ENCODE data around the gene LRRC63. TPM values are rescaled to one million over a fixed set of nuclear protein-coding genes. Genes with fewer than 3 reads are reported as not detected.

LRRC63 gene
- total and polyA plus RNA-seq, 7 donors: 0.03 to 0.04 TPM; not detected in 5

DNA sequence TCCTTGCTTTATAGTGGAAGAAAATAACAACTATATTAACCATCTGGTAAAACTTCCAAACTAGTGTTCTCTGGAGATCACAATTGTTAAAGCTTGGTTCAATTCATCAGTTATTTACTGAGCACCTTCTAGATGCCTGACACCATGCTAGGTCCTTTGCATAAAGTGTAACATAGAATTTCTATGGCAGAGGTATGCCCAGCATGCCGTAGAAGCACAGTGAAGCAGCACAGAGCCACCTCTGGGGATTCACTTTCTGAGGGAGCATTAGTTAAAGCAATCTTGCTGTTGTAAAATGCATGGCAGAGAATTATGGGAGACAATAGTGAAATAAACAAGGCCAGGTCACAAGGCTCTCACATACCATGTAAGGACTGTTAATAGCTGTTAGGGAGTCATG is 75.2 kb downstream of the LRRC63 start:
- WGBS, 3 donors: 47 to 59% (median 52%) methylated on average over 1 of the region's 1 CpG

DNA sequence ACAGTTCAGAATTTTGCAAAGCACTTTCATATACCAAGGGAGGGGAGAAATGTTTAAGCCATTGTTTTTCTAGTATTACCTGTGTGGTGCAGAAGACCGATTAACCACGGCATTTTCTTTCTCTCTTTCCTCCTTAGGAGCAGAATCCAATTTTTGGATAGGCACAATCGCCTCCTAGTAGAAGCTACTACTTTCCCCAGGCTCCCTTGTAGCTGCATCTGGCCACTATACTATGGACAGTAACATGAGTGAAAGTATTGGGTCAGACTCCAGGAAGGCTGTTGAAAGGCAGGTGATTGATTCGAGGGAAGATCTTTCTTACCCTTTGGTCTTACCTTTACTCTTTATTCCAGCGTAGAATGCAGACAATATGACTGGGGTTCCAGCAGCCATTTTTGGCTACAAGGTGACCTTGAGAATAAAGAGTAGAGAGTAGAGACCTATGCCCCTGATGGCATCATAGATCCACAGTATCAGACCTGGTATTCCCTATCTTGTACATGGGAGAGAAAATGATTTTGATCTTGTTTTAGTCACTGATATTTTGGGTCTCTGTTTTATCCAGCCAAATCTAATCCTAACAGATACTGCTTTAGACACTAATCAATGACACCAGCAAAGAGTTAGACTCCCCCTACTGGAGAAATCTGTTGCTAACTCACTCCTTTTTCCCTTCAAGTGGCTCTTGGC is 77.0 kb downstream of the LRRC63 start:
- H3K9me3 ChIP-seq: no peaks in the 10 kb centered on the region
- intact Hi-C loops (cut with DNase I): no loop called here
- H3K27ac ChIP-seq: no peak overlapping the region
- 89 to 90% (median 90%) methylated on average over 5 of the region's 5 CpGs for WGBS, 3 donors
- H3K4me3 ChIP-seq: no peak overlapping the region
- H3K27me3 ChIP-seq (ENCODE audit: insufficient read depth in 3 of 3, low read length in 2 of 3): no peaks in the 10 kb centered on the region
- TF ChIP-seq, protein P1, sequence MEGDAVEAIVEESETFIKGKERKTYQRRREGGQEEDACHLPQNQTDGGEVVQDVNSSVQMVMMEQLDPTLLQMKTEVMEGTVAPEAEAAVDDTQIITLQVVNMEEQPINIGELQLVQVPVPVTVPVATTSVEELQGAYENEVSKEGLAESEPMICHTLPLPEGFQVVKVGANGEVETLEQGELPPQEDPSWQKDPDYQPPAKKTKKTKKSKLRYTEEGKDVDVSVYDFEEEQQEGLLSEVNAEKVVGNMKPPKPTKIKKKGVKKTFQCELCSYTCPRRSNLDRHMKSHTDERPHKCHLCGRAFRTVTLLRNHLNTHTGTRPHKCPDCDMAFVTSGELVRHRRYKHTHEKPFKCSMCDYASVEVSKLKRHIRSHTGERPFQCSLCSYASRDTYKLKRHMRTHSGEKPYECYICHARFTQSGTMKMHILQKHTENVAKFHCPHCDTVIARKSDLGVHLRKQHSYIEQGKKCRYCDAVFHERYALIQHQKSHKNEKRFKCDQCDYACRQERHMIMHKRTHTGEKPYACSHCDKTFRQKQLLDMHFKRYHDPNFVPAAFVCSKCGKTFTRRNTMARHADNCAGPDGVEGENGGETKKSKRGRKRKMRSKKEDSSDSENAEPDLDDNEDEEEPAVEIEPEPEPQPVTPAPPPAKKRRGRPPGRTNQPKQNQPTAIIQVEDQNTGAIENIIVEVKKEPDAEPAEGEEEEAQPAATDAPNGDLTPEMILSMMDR (IDR thresholded peaks at IDR 0.05): peak; percentile 21
- no peaks in the 10 kb centered on the region for H3K4me1 ChIP-seq
- H3K36me3 ChIP-seq (ENCODE audit: insufficient read depth in 1 of 2, low read depth in 1 of 2): no peaks in the 10 kb centered on the region
- DNase-seq (no peak), ATAC-seq (no peak)

More for the DNA sequence above, 75.2 kb downstream of the LRRC63 start:
- H3K36me3 ChIP-seq (ENCODE audit: insufficient read depth in 1 of 2, low read depth in 1 of 2): no peaks in the 10 kb centered on the region
- no peak for ATAC-seq
- no peaks in the 10 kb centered on the region for H3K9me3 ChIP-seq
- no peak overlapping the region for H3K4me3 ChIP-seq
- H3K4me1 ChIP-seq: no peaks in the 10 kb centered on the region
- no peak for DNase-seq
- H3K27ac ChIP-seq: no peak overlapping the region
- intact Hi-C loops (cut with DNase I): no loop called here
- TF ChIP-seq, protein P1 (IDR thresholded peaks at IDR 0.05): no peak
- no peaks in the 10 kb centered on the region for H3K27me3 ChIP-seq (ENCODE audit: insufficient read depth in 3 of 3, low read length in 2 of 3)

DNA sequence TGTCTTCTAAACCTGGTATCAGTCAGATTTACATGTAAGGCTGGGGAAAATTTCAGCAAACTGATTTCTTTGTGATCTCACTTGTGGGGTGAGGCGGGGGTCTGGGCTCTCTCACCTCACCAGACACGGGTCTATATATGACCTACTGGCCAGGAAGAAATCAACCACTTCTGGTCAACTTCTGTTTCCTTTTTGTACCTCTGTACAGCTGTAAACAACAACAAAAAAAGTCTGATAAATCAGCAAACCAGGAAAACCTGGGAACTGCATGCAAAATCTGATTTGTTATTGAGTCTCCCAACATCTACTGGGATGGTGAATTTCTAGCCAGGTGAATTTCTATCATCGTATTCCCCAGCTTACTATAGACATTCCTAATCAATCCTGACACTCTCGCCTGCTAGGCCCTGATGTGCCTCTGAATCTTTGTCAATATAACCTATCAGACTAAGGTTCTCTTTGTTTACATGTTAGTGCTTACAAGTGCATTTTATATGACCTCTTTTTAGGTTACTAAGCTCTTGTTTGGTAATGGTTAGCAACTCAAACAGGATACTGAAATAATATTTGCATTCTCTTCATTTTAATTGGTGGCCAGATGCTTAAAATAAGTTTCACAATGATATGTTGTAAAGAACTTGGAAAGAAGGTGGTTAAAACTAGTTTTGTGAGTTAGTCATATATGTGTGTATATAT is 77.7 kb downstream of the LRRC63 start:
- TF ChIP-seq, protein P1 (IDR thresholded peaks at IDR 0.05): no peak
- no peaks in the 10 kb centered on the region for H3K36me3 ChIP-seq (ENCODE audit: insufficient read depth in 1 of 2, low read depth in 1 of 2)
- no peaks in the 10 kb centered on the region for H3K9me3 ChIP-seq
- no peaks in the 10 kb centered on the region for H3K27me3 ChIP-seq (ENCODE audit: insufficient read depth in 3 of 3, low read length in 2 of 3)
- WGBS, 3 donors: 67 to 73% (median 71%) methylated on average over 4 of the region's 4 CpGs
- ATAC-seq: no peak
- H3K4me3 ChIP-seq: no peak overlapping the region
- no peak for DNase-seq
- intact Hi-C loops (cut with DNase I): no loop called here
- no peaks in the 10 kb centered on the region for H3K4me1 ChIP-seq
- no peak overlapping the region for H3K27ac ChIP-seq

DNA sequence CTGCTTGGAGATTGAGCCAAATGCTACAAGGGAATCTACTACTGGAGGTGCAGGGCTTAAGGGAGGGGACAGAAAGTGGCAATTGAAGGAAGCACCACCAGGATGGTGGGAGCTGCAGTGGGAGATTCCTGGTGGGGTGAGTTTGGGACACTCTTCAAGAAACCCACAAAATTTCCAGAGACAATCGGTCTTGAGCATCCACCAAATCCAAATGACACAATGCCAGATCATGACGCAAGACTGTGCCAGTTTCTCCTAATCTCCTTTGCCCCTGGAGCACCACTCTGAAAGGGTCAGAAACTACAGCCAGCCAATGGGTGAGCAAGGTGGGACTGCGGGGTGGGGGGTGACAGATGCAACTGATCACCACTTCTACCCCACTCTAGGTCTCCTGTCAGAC is 78.7 kb downstream of the LRRC63 start:
- 58 to 67% (median 63%) methylated on average over 3 of the region's 3 CpGs for WGBS, 3 donors
- Histone ChIP-seq H3K27ac (no peak overlapping the region), H3K9me3 (no peaks in the 10 kb centered on the region), H3K27me3 (ENCODE audit: insufficient read depth in 3 of 3, low read length in 2 of 3) (no peaks in the 10 kb centered on the region), H3K4me1 (no peaks in the 10 kb centered on the region), H3K4me3 (no peak overlapping the region), H3K36me3 (ENCODE audit: insufficient read depth in 1 of 2, low read depth in 1 of 2) (no peaks in the 10 kb centered on the region)
- TF ChIP-seq, protein P1 (IDR thresholded peaks at IDR 0.05): no peak
- DNase-seq: no peak
- no peak for ATAC-seq
- intact Hi-C loops (cut with DNase I): no loop called here
